Thoracic aorta (tissue), 2 donors: Measurements from ENCODE around the gene TBX5. TPM values are rescaled to one million over a fixed set of nuclear protein-coding genes. Genes with fewer than 3 reads are reported as not detected.
A peak's percentile ranks its signal among the peaks of the same experiment; 100 is the strongest.

ENCODE experiments used
- ATAC-seq: fragments of 150-250 bp; one replicate; pipeline ENCODE4 v1.8.0; 2017; ENCODE audit warnings: low read depth; ENCODE audit not compliant: insufficient number of reproducible peaks, low FRiP score
- DNase-seq: peaks from one replicate; pipeline ENCODE4 v3.0.0-alpha.2; 2020; ENCODE audit warnings: low spot score
- H3K27ac ChIP-seq, 2 donors: fragments of 200-600 bp; sonication (generic); 1 replicate in 1 of 2; 2 replicates in 1 of 2; pipeline ENCODE4 v1.5.1; 2016; ENCODE audit warnings: mild to moderate bottlenecking in 2 of 2, moderate library complexity in 2 of 2
- H3K27me3 ChIP-seq: fragments of 200-600 bp; sonication (generic); replicated peaks from 2 replicates; pipeline ENCODE4 v1.6.0; 2016; ENCODE audit warnings: mild to moderate bottlenecking; ENCODE audit not compliant: insufficient read depth
- H3K36me3 ChIP-seq: fragments of 200-600 bp; sonication (generic); one replicate; pipeline ENCODE4 v1.5.1; 2016
- H3K4me1 ChIP-seq, 2 donors: fragments of 200-600 bp; sonication (generic); 1 replicate in 1 of 2; 2 replicates in 1 of 2; pipeline versions ENCODE4 v1.5.1 to v1.6.0; 2016; ENCODE audit warnings: low read depth in 2 of 2, mild to moderate bottlenecking in 1 of 2; ENCODE audit not compliant: control insufficient read depth in 1 of 2
- H3K4me3 ChIP-seq: fragments of 200-600 bp; sonication (generic); 2 replicates; pipeline ENCODE4 v1.5.1; 2016; ENCODE audit warnings: mild to moderate bottlenecking
- H3K9me3 ChIP-seq: fragments of 200-600 bp; sonication (generic); 2 replicates; pipeline ENCODE4 v1.5.1; 2016
- total RNA-seq, 2 donors: library from RNA; depleted of rRNA; stranded (reverse); fragments of >200 nt; gene quantifications; one replicate each; pipeline versions ENCODE4 v1.1.0 to v1.2.3, GENCODE V29; 2016
- TF ChIP-seq, protein P1 (sequence below): fragments of 200-600 bp; sonication (generic); IDR thresholded peaks from one replicate; pipeline ENCODE4 v1.5.1; 2019; ENCODE audit warnings: antibody characterized with exemption

The TBX5 gene
- total RNA-seq, 2 donors from 2014 or later: 0.21 to 1.5 TPM

DNA sequence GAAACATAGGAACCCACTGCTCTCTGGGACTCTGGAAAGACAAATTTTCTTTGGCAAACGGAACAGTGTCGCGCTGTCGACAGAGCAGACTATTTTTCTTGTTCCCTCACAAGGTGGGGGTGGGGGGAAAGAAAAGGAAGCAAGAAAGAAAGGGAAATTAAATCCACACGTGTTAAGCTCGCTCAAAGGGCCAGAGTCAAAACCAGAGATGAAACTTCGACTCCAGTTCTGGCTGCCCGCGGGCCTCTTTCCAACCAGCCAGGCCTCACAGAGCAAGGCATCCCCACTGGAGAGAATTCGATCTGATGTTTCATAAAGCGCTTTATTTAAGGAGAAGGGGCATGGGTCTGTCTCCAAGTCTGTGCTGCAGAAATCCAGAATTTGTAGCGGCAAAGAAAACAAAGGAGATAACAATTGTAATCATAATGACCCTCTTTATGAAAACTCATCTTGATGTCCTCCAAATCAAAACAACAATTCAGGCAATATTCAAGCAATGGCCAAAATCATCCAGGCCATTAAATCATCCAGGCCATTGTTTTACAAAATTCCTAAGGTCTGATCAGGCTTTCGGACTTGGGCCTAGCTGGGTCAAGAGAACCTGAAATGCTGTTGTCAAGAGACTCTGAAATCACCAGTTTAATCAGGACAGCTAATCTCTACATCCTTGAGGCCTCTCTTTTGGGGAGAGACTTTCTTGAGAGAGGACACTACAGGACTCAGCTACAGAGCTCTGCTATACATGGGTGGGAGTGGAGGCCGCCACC is 5.3 kb upstream of the TBX5 start:
- no peaks in the 10 kb centered on the region for H3K36me3 ChIP-seq
- peaks cover 3 to 15% of the 10 kb centered on the region in 2 donors for H3K4me1 ChIP-seq
- ATAC-seq: no peak
- no peak overlapping the region for H3K27ac ChIP-seq
- no peaks in the 10 kb centered on the region for H3K9me3 ChIP-seq
- no peak for DNase-seq
- TF ChIP-seq, protein P1, sequence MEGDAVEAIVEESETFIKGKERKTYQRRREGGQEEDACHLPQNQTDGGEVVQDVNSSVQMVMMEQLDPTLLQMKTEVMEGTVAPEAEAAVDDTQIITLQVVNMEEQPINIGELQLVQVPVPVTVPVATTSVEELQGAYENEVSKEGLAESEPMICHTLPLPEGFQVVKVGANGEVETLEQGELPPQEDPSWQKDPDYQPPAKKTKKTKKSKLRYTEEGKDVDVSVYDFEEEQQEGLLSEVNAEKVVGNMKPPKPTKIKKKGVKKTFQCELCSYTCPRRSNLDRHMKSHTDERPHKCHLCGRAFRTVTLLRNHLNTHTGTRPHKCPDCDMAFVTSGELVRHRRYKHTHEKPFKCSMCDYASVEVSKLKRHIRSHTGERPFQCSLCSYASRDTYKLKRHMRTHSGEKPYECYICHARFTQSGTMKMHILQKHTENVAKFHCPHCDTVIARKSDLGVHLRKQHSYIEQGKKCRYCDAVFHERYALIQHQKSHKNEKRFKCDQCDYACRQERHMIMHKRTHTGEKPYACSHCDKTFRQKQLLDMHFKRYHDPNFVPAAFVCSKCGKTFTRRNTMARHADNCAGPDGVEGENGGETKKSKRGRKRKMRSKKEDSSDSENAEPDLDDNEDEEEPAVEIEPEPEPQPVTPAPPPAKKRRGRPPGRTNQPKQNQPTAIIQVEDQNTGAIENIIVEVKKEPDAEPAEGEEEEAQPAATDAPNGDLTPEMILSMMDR: no peak
- H3K27me3 ChIP-seq: peaks cover 13% of the 10 kb centered on the region
- H3K4me3 ChIP-seq: no peak overlapping the region

DNA sequence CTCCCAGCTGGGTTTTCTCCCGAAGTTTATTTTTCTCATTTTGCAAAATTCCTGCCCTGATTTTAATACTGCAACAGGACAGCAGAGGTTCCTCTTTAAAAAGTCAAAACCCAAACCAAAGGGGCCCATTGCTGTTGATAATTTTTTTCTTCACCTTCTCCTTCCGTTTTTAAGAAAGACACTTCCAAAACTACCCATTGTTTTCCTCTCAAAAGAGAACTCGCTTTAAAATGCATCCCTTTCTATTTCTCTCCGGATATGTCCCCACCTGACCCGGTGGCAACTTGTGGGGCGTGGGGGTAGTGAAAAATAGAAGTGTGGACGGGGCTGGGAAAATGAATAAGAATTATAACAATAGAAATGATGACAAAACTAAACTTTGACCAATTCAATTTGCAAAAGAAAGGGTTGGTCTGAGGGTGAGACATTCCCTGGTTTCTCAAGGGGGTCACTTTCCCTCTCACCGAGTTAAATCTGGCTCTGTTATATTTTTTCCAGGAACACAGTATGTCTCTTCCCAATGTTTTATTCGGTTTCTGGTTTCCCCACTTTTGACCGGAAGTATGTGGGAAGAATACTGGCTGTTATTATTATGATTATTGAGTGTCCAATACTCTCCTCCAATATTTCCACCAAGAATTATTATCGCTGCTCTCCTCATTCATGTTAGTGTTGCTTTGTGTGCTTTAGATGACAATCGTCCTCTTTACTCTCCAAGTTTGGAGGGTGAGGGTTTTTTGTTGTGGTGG is 4.1 kb upstream of the TBX5 start:
- Histone ChIP-seq H3K4me1 (peaks cover 7 to 24% of the 10 kb centered on the region in 2 donors), H3K9me3 (no peaks in the 10 kb centered on the region), H3K27ac (no peak overlapping the region), H3K36me3 (no peaks in the 10 kb centered on the region), H3K27me3 (peaks cover 14% of the 10 kb centered on the region), H3K4me3 (peak overlapping the region; percentile 69)
- ATAC-seq (no peak), DNase-seq (no peak)
- TF ChIP-seq, protein P1: no peak

DNA sequence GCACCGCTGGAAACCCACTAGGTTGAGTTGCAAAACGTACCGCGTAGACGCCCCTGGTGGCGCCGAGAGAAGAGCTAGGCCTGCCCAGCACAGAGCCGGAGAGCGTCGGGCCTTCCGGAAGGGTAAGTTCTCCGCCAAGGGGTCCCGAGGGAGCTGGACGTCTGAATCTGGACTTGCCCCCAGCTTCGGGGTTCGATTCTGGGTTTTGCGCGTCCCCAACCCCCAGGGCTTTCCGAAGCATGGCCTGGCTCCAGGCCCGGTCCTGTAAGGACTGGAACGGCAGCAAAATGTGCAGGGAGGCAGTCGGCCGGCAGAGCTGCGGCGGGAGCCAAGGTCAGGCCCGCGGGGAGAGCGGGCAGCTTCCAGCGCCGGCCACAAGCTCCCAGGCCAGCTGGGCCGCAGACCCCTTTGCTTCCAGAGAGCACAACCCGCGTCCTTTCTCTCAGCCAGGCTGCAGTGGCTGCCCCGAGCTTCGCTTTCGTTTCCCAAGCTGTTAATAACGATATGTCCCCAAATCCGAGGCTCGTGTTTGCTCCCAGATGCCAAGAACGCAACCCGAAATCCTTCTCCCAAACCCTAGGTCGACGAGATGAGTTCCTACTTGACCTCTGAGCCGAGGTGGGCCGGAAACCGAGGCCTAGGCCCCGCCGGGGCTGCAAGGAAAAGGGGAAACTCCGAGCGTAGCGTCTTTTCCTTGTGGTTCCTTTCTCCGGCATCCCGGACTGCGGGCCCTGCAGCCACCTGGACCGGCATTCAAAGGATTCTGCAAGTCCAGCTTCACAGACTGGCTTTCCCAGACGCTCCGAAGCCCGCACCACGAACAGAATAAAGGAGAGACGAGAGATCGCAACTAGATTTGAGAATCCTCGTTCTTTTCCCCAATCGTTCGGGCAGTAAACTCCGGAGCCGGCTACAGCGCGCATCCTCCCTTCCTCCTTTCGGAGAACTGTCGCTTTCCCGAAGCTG is 3.2 kb upstream of the TBX5 start:
- H3K27me3 ChIP-seq: peaks cover 22% of the 10 kb centered on the region
- peak overlapping the region; percentile 69 for H3K4me3 ChIP-seq
- DNase-seq (no peak), ATAC-seq (no peak)
- H3K27ac ChIP-seq: no peak overlapping the region
- H3K9me3 ChIP-seq: no peaks in the 10 kb centered on the region
- TF ChIP-seq, protein P1: no peak
- no peaks in the 10 kb centered on the region for H3K36me3 ChIP-seq
- H3K4me1 ChIP-seq: peaks cover 7 to 29% of the 10 kb centered on the region in 2 donors

DNA sequence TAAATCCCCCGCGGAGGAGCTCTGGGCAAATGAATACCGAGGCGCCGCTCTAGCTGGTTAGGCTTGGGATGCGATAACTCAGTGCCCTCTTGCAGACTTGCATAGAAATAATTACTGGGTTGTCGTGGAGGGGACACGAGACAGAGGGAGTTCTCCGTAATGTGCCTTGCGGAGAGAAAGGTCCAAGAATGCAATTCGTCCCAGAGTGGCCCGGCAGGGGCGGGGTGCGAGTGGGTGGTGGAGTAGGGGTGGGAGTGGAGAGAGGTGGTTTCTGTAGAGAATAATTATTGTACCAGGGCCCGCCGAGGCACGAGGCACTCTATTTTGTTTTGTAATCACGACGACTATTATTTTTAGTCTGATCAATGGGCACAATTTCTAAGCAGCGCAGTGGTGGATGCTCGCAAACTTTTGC is 2.5 kb upstream of the TBX5 start:
- TF ChIP-seq, protein P1: no peak
- Histone ChIP-seq H3K9me3 (no peaks in the 10 kb centered on the region), H3K27ac (no peak overlapping the region), H3K4me1 (peaks cover 7 to 29% of the 10 kb centered on the region in 2 donors), H3K36me3 (no peaks in the 10 kb centered on the region), H3K27me3 (peaks cover 27% of the 10 kb centered on the region), H3K4me3 (peak overlapping the region; percentile 69)
- DNase-seq: no peak
- ATAC-seq: no peak
